RCC 7860 (cell line): ENCODE data around the gene COL18A1.
A peak's percentile ranks its signal among the peaks of the same experiment; 100 is the strongest.

Experiments
- DNase-seq: peaks from one replicate; pipeline ENCODE4 v3.0.0-alpha.2; 2015; ENCODE audit warnings: low spot score
- FAIRE-seq: peaks from 2 replicates; lab custom pipeline; 2012; peaks lifted over from hg19 to GRCh38; lab: Jason Lieb, UNC

Gene COL18A1

DNA sequence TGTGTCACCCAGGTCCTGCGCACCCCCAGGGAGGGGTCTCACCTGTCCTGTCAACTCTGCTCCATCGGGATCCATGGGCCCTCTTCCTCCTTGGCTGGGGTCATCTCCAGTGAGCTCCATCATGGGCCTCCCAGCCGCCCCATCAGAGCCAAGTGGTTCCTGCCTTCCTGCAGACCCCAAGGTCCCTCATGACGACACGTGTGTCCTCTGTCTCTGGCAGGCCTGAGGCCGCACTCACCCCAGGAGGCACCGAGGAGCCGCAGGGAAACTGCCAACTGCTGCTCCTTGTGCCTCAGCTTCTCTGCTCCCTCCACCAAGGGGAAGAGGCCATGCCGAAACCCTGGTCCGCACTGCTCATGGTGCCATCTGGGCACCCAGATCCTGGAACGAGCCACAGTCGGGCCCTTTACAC is 46.8 kb downstream of the COL18A1 start:
- FAIRE-seq = no peak
- DNase-seq = no peak

DNA sequence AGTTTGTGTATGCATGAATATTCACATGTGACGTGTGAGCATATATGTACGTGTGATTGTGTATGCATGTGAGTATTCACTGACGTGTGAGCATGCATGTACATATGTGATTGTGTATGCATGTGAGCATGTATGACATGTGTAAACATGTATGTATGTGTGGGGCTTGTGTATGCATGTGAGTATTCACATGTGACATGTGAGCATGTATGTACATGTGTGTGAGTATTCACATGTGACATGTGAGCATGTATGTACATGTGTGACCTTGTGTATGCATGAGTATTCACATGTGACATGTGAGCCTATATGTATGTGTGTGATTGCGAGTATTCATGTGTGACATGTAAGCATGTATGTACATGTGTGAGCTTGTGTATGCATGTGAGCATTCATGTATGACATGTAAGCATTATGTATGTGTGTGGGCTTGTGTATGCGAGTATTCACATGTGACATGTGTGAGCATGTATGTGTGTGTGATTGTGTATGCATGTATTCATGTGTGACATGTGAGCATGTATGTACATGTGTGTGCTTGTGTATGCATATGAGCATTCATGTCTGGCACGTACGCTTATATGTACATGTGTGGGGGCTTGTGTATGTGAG is 47.8 kb downstream of the COL18A1 start:
- DNase-seq (no peak), FAIRE-seq (no peak)

DNA sequence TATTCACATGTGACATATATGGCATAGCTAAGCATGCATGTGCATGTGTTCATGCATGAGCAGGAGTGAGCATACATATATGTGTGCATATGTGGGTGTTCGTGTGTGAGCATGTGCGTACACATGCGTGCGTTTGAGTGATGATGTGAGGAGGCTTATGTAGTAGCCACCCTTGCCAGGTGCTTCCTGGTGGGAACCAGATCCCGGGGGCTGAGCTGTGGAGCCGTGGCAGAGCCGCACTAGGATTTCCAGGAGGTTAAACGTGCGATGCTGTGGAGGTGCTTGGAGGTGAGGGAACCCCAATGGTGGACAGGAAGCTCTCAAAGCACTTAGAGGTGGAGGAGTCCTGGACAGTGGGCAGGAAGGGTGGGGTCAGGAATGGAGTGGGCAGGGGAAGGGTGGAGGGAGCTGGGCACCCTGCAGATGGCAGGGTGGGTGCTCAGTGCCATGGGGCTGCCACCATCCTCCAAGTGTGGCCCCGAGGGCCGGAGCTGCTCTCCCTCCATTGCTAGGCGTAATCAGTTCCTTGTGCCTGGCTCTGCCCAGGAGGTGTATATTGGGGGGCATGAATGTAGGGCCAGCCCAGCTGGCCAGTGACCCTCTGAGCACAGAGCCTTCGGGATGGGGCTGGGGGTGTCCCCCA is 48.5 kb downstream of the COL18A1 start:
- no peak for DNase-seq
- FAIRE-seq = no peak

DNA sequence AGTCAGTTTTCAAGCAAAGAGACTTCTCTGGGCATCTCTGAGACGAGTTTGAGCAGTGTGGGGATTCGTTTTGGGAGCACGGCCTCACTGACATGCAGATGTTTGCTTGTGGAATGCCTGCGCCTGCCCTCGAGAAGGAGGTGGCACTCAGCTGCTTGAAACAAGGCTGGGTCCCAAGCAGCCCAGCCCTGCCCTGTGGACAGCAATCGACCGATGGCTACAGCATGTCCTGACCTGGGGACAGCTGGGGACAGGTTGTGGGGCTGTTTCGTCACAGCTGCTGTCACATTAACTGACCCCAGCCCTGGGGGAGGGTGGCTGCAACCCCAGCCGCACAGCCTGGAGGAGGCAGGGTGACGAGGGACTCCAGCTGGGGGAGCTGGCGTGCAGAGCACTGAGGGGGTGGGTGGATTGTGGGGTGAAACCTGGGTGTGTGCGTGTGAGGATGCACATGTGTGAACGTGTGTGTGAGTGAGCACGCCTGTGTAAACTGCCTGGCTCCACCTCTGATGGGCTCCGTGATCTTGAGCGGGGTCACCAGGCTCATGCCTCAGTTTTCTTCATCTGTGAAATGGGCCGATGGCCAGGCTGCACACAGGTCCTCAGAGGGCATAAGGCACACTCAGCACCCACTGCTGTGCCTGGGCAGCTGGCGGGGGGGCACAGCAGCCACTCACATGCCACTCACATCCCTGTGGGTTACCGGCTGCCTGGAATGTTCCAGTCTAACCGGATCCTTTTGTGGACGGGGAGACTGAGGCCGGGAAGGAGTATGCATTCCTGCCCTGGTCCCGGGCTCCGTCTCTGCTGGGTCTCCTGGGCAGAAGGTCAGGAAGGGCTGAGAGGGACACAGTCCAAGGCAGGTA is 49.3 kb downstream of the COL18A1 start:
- FAIRE-seq (no peak), DNase-seq (no peak)

DNA sequence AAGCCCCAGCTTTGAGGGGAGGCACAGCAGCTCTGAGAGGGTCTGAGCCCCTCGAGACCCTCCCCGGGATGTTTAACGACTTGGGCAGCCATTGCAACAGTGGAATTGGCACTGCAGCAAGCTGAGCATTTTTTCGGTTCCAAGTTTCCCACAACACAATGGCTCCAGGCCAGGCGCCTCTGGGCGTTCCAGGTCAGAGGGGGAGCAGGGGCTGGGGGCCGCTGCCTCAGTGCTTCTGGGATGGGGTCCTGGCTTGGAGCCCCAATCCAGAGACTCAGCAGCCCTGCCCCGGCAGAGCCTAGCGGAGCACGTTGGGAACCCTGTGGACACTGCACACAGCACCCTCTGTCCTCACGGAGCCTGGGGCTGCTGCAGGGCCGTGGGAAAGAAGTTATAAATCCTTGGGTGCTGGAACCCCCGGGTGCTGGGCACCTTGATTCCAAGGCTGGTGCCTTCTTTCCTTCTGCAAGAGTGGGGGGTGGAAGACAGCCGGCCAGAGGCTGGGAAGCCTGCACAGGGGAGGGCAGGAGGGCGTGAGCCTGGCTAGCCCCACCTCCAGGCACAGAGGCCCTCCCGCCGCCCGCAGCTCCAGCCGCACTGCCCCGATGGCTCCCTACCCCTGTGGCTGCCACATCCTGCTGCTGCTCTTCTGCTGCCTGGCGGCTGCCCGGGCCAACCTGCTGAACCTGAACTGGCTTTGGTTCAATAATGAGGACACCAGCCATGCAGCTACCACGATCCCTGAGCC is 50.1 kb downstream of the COL18A1 start:
- peak; percentile 52 for DNase-seq
- no peak for FAIRE-seq

DNA sequence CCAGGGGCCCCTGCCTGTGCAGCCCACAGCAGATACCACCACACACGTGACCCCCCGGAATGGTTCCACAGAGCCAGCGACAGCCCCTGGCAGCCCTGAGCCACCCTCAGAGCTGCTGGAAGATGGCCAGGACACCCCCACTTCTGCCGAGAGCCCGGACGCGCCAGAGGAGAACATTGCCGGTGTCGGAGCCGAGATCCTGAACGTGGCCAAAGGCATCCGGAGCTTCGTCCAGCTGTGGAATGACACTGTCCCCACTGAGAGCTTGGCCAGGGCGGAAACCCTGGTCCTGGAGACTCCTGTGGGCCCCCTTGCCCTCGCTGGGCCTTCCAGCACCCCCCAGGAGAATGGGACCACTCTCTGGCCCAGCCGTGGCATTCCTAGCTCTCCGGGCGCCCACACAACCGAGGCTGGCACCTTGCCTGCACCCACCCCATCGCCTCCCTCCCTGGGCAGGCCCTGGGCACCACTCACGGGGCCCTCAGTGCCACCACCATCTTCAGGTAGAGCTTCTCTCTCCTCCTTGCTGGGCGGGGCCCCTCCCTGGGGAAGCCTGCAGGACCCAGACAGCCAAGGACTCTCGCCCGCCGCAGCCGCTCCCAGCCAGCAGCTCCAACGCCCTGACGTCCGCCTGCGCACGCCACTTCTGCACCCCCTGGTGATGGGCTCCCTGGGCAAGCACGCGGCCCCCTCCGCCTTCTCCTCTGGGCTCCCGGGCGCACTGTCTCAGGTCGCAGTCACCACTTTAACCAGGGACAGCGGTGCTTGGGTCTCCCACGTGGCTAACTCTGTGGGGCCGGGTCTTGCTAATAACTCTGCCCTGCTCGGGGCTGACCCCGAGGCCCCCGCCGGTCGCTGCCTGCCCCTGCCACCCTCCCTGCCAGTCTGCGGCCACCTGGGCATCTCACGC is 51.0 kb downstream of the COL18A1 start:
- no peak for FAIRE-seq
- DNase-seq = no peak

DNA sequence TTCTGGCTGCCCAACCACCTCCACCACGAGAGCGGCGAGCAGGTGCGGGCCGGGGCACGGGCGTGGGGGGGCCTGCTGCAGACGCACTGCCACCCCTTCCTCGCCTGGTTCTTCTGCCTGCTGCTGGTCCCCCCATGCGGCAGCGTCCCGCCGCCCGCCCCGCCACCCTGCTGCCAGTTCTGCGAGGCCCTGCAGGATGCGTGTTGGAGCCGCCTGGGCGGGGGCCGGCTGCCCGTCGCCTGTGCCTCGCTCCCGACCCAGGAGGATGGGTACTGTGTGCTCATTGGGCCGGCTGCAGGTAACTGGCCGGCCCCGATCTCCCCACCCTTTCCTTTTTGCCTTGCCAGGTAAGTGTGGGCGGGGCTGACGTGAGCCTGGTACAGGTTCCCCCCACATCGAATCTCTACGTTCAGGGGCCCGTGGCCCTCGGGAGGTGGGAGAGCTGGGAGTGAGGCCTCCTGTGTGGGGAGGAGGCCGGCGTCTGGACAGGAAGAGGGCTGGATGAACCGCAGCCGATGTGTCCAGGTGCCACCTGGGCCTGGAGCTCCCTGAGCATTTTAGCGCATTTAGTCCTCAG is 51.7 kb downstream of the COL18A1 start:
- no peak for DNase-seq
- FAIRE-seq = no peak

DNA sequence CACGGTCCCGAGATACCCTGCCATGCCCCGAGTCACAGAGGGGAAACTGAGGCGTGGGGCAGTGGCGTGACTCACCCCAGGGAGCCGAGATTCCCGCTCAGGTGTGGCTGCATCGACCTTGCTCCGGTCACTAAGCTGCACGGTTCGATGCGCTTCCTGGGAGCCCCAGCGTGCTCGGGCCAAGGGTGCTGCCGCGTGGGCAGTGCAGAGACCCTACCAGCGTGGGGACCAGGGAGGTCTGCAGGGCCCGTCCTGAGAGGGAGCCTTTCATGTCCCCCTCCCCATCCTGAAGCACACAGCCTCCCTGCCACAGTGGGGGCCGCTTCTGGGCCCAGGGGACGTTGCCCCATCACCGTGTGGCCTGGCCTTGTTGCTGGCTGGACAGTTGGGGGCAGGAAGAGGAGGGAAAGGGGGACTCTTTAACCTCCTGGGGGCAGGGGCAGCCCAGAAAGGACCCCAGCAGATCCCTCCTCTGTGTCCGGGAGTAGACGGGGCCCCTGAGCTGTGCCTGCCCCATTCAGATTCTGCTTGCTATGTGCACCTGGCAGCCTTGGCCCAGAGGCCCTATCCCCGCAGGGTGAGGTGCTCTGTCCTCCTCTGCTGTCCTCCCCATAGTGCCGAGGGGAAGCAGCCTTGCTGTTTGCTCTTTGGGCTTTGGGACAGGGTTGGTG is 52.3 kb downstream of the COL18A1 start:
- no peak for FAIRE-seq
- no peak for DNase-seq

DNA sequence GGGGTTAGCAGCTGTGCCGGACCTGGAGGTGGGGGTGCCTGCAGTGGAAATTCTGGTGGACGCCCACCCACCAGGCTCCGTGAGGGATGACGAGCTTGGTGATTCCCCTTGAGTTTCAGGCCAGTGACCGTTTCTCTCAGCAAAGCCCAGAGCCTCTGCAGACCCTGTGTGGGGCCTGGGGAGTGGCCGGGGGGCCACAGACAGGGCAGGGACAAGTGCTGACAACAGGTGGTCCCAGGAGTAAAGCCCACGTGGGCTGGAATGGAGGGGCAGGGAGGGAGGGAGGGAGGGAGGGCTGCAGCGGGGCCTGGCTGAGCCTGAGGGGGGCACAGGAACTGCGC is 52.8 kb downstream of the COL18A1 start:
- FAIRE-seq = no peak

DNA sequence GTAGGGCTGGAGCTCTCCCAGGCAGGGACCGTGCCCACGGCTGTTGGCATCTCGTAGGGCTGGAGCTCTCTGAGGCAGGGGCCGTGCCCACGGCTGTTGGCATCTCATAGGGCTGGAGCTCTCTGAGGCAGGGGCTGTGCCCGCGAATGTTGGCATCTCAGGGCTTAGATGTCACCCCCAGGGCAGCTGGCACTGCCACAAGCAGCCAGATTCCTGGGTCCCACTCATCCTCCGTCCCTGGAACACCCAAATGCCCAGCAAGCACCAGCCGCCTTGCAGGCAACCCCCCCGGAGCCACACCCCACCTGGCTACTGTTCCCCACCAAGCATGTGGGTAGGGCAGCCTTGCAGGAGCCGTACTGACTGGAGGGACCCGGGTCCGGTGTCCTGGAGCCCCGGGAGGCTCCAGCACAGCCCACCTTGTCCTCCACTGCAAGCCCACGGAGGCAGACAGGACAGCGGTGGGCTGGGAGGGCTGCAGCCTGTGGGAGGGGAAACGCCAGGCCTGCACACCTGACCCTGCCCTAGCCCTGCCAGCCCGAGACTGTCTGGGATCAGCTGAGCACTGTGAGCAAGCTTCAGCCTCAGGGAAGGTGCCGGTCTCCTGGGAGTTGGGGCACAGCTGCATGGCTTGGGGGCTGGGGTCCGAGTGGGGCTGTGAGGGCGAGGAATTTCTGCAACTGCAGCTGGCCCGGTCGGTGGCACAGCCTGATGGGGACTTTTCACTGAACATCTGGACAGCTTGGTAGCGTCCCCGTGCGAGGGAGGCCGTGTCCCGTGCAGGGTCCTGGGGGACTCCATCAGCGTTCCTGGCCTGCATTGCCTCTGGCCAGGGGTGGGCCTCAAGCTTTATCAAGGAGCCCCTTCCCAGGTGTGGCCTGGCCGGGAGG is 53.6 kb downstream of the COL18A1 start:
- FAIRE-seq = no peak
- DNase-seq = no peak

More for the DNA sequence above, 52.8 kb downstream of the COL18A1 start:
- no peak for DNase-seq

DNA sequence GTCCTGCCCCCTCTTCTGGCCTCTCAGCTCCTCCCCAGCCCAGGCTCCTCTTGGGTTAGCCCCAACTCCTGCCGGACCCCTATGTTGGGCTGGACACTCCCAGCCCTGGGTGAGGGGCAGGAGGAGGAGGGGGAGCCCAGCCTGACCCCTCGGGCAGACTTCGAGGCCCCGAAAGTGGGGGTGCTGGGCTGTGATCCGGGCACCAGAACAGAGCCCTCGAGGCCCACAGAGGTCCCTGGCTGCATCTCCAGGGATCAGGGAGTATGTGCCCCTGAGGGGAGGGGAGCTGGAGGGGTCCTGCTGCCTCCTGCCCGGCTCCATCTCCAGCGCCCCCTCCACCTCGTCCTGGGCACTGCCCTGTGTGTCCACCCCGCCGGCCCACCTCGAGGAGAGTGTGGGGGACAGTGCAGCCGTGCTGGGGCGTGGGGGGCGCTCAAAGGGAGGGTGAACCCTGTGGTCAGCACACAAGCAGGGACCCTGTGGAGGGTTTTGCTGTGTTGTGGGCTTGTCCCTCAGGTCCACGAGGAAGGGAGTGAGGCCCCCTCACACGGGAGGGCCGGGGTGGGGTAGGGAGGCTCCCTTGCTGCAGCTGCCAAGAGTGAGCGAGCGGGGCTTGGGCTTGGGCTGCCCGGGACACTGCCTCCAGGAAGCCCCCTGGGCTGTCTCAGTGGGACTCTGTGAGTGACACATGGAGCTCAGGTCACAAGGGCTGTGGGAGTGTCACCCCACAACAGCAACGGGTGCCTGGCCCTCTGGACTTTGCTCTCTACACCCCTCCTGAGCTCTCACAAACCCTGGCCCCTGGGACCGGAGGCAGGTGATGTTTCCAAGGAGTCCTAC is 54.4 kb downstream of the COL18A1 start:
- FAIRE-seq (no peak), DNase-seq (no peak)

DNA sequence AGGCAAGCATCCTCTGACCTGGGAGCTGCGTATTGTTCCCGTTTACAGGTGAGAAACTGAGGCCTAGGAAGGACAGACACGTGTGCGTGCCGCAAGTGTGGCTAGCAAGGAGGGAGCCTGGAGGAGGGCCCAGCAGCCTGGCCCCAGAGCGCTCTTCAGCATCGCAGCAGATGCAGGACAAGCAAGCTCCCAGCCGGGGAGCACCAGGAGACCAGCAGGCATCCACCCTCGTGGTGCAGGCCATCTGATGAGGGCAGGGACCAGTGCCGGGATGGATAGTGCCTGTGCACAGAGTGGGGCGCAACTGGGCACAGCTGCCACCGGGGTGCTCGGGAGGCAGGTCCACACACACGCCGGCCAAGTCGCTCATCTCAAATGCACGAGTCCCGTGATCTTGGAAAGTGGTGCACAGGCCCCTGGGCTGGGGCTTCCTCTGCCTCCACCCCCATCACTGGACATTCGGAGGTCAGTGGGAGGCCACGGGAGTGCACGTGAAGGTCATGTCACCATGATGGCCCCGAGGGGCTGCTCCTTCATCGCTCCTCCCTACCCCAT is 55.1 kb downstream of the COL18A1 start:
- FAIRE-seq = no peak
- no peak for DNase-seq

DNA sequence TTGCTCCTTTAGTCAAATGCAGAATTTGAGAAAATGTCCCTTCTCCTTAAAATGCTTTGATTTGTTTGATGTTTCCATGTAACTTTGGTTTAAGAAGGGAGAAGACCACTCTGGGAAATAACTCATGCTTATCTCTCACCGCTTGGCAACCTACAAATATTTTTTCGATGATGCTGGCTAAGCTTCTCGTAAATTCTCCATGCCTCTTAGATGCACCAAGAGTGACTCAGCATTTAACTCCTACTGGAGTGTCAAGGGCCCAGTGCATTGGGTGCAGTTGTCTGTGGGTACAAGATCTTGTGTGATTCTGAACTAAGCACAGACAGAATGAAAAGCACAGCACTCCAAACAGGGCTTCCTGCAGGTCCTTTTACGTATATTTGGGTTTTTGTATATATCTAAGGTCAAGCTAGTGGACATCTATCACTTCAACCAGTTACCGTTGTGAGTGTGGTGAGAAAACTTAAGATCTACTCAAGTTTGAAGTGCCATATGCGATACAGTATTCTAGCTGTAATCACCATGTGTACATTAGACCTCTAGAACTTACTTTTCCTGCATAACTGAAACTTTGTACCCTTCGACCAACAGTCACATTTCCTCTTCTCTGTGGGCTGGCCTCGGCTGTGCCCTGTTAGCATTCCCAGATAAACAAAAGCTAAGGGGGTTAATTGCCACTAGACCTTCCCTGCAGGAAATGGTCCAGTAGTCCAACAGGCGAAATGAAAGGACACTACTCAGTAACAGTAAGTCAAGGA is 55.8 kb downstream of the COL18A1 start:
- FAIRE-seq = peak; percentile 81
- DNase-seq = peak; percentile 88

DNA sequence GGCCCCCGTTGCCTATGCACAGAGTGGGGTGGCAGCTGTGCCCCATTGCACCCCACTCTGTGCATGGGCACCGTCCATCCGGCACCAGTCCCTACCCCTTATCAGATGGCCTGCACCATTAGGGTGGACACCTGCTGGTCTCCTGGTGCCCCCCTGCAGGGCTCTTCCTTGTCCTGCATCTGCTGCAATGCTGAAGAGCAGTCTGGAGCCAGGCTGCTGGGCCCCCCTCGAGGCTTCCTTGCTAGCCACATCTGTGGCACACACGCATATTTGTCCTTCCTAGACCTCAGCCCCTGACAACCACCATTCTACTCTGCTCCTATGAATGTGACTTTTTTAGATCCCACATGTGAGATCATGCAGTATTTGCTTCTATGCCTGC is 56.4 kb downstream of the COL18A1 start:
- DNase-seq (no peak), FAIRE-seq (no peak)

DNA sequence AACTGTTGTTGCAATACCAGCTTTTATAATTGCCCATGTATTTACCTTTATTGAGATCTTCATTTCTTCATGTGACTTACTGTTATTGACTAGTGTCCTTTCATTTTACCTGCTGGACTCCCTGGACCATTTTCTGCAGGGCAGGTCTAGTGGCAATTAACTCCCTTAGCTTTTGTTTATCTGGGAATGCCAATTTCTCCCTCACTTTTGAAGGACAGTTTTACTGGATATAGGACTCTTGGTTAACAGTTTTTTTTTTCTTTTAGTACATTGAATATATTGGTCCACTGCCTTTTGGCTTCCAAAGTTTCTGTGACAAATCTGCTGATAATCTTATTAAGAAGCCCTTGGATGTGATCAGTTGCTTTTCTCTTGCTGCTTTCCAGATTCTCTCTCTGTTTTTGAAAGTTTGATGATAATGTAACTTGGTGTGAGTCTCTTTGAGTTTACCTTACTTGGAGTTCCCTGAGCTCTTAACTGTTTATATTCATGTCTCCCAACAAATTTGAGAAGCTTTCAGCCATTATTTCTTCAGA is 56.9 kb downstream of the COL18A1 start:
- FAIRE-seq (no peak), DNase-seq (no peak)

DNA sequence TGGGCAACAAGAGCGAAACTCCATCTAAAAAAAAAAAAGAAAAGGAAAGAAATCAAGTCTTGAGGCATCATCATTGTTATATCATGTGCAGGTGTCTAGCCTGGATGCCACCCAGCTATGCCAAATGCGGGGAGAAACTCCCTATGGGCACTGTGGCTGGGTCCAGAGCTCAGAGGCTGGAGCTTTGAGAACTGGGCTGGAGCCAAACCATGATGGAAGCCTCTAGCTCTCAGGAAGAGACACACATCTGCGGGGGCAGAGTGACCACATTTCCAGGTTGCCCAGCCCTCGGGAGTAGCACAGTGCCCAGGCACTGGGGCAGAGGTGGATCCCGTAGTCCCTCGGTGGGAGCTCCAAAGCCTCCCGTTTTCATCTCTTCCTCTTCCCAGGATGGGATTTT is 58.9 kb downstream of the COL18A1 start:
- DNase-seq = no peak
- no peak for FAIRE-seq
